ENCODE measurements around the gene ZNF521. TPM values are rescaled to one million over a fixed set of nuclear protein-coding genes. Genes with fewer than 3 reads are reported as not detected.

Gene ZNF521
- total RNA-seq, 1 donor from 2014 or later: not detected

DNA sequence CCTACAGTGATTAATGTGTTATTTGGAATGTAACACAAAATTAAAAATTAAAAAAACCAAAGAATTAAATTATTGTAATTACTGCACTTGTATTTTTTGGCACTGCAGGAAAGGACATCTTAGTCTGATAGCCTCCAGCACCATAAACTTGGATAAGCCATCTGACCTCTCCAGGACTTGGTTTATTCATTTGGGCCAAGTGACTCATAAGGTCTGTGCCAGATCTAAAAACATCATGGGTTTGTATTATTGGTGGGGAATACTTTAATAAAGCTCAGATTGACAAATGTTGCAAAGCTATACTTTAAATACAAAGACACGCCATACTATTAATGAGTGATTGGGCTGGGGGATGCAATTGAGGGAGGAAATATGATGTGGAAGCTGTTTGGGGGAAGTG lies 225.2 kb downstream of the ZNF521 start:
- H3K36me3 Mint-ChIP-seq (ENCODE audit: low read depth): no peaks in the 10 kb centered on the region
- no peak for DNase-seq (ENCODE audit: low spot score)
- H3K27ac Mint-ChIP-seq: no peak overlapping the region
- H3K9me3 Mint-ChIP-seq: no peaks in the 10 kb centered on the region
- intact Hi-C loops (cut with micrococcal nuclease): no loop called here
- H3K27me3 Mint-ChIP-seq (ENCODE audit: low read depth): no peaks in the 10 kb centered on the region
- no peaks in the 10 kb centered on the region for H3K4me1 Mint-ChIP-seq (ENCODE audit: low read depth)
- no peak overlapping the region for H3K4me3 Mint-ChIP-seq (ENCODE audit: low read depth)

DNA sequence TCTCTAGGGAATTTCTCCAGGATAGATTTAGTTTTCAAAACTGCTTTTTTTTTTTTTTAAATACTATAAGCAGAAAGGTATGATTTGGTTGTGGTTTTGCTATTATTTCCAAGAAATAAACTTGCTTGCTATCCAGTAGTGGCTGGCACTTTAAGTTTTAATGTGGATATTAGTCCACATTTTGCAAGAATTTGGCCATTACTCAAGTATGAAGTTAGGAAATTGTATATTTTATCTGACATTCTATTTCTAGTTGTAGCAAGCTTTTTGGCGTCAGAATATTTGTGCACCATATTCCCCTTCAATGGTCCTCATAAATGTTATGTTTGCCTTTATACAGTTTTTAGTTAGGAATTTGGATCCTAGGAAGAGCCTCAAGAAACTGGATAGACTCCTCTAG lies 226.3 kb downstream of the ZNF521 start:
- H3K4me1 Mint-ChIP-seq (ENCODE audit: low read depth): no peaks in the 10 kb centered on the region
- no peaks in the 10 kb centered on the region for H3K9me3 Mint-ChIP-seq
- H3K27me3 Mint-ChIP-seq (ENCODE audit: low read depth): no peaks in the 10 kb centered on the region
- intact Hi-C loops (cut with micrococcal nuclease): no loop called here
- no peak for DNase-seq (ENCODE audit: low spot score)
- H3K36me3 Mint-ChIP-seq (ENCODE audit: low read depth): no peaks in the 10 kb centered on the region
- no peak overlapping the region for H3K4me3 Mint-ChIP-seq (ENCODE audit: low read depth)
- H3K27ac Mint-ChIP-seq: no peak overlapping the region

DNA sequence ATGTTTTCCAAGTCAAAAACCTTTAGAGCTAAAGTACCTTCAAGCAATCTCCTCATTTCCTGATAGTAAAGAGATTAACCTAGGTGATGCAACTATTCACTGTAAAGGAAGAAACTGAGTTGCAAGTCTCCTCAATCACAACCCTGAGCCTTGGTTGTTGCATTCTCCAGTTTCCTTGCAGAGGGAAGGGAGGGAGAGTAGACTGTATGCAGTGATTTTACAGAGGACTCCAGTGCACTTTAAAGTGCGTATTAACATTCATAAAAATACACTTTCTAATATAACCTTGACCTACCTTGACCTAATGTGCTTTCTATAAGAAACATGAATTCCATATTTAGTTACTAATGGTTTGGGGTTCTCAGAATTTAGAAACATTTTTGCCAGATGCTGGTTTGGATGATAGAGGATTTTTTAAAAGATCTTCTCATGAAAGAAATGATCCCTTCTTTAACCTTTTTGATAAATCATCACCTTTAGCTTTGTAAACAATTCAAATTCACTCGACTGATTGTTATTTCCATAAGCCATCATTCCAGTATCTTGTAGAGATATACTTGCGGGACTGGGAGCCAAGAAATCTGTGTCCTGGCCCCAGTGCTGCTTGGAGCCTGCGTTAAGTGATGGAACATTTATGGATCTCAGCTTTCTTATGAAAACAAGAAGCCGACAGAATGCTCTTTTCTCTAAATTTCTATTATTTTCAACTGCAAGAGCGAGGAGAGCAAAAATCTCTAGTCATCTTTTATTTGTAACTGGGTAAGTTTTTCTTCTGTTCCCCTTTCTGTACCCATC lies 228.3 kb downstream of the ZNF521 start:
- intact Hi-C loops (cut with micrococcal nuclease): no loop called here
- no peaks in the 10 kb centered on the region for H3K36me3 Mint-ChIP-seq (ENCODE audit: low read depth)
- H3K27me3 Mint-ChIP-seq (ENCODE audit: low read depth): no peaks in the 10 kb centered on the region
- no peak overlapping the region for H3K27ac Mint-ChIP-seq
- DNase-seq (ENCODE audit: low spot score): no peak
- H3K4me1 Mint-ChIP-seq (ENCODE audit: low read depth): no peaks in the 10 kb centered on the region
- H3K9me3 Mint-ChIP-seq: no peaks in the 10 kb centered on the region
- H3K4me3 Mint-ChIP-seq (ENCODE audit: low read depth): no peak overlapping the region

DNA sequence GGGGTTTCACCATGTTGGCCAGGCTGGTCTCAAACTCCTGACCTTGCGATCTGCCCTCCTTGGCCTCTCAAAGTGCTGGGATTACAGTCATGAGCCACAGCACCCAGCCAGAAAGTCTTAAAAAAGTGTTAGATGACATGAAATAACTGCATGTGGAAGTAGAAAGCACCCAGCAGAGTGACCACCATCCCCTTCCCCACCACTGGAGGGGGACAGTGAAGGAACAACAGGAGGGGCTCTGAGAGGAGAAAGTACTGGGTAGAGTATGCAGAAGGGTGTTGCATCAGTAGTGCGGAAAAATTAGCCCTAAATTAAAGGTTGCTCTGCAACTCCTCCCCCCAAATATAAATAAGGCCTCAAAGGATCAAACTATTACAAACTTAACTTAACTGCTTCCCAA lies 230.5 kb downstream of the ZNF521 start:
- no peak for DNase-seq (ENCODE audit: low spot score)
- intact Hi-C loops (cut with micrococcal nuclease): no loop called here
- Mint-ChIP-seq H3K27ac (no peak overlapping the region), H3K27me3 (ENCODE audit: low read depth) (no peaks in the 10 kb centered on the region), H3K36me3 (ENCODE audit: low read depth) (no peaks in the 10 kb centered on the region), H3K4me3 (ENCODE audit: low read depth) (no peak overlapping the region), H3K9me3 (no peaks in the 10 kb centered on the region), H3K4me1 (ENCODE audit: low read depth) (no peaks in the 10 kb centered on the region)

DNA sequence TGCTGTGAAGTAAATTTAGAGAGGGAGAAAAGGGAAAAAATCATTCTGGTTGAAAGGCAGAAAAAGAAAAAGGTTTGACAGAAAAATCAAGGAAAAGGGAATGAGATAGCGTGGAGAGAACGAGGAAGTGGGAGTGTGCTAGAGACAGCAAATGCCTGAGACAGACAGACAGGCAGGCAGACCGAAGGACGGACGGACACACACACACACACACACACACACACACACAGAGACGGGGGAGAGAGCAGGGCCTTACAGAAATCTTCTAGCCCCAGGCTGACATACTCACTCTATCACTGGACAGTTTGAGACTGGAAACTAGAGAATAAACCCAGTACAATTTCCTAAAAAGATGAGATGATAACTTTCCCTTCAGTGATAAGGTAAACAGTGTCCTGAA lies 238.4 kb downstream of the ZNF521 start:
- Mint-ChIP-seq H3K4me3 (ENCODE audit: low read depth) (no peak overlapping the region), H3K4me1 (ENCODE audit: low read depth) (no peaks in the 10 kb centered on the region)

DNA sequence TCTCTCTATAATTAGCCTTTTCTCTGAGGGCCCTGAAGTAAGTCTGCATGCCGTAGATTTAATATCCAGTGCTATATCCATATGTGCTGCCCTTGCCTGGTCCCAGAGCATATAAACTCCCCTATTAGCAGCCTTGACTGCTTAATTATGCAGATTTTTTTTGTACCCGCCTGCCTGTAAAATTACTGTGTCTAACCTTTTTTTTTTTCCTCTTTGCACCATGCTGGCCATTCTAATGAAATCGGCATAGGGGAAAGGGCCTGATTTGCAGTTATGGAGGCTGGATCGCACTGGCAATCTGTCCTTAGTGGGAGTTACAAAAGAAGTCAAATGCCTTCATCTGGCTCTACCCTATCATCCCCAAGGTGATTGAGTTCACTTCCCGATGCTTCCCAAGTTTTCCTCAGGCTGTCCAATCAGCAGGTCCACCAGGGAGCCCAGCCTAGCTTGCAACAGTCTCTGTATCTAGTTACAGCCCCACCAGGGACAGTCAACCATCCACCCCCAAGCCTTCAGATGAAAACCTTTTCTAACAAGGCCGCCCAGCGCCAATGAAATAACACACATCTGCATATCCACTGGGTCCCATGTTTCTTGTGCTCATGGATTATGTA lies 239.0 kb downstream of the ZNF521 start:
- intact Hi-C loops (cut with micrococcal nuclease): no loop called here
- Mint-ChIP-seq H3K4me1 (ENCODE audit: low read depth) (no peaks in the 10 kb centered on the region), H3K4me3 (ENCODE audit: low read depth) (no peak overlapping the region), H3K9me3 (no peaks in the 10 kb centered on the region), H3K27me3 (ENCODE audit: low read depth) (no peaks in the 10 kb centered on the region), H3K36me3 (ENCODE audit: low read depth) (no peaks in the 10 kb centered on the region), H3K27ac (no peak overlapping the region)
- DNase-seq (ENCODE audit: low spot score): no peak

More for the DNA sequence above, 238.4 kb downstream of the ZNF521 start:
- no peak for DNase-seq (ENCODE audit: low spot score)
- intact Hi-C loops (cut with micrococcal nuclease): no loop called here
- no peak overlapping the region for H3K27ac Mint-ChIP-seq
- no peaks in the 10 kb centered on the region for H3K36me3 Mint-ChIP-seq (ENCODE audit: low read depth)
- no peaks in the 10 kb centered on the region for H3K27me3 Mint-ChIP-seq (ENCODE audit: low read depth)
- no peaks in the 10 kb centered on the region for H3K9me3 Mint-ChIP-seq

DNA sequence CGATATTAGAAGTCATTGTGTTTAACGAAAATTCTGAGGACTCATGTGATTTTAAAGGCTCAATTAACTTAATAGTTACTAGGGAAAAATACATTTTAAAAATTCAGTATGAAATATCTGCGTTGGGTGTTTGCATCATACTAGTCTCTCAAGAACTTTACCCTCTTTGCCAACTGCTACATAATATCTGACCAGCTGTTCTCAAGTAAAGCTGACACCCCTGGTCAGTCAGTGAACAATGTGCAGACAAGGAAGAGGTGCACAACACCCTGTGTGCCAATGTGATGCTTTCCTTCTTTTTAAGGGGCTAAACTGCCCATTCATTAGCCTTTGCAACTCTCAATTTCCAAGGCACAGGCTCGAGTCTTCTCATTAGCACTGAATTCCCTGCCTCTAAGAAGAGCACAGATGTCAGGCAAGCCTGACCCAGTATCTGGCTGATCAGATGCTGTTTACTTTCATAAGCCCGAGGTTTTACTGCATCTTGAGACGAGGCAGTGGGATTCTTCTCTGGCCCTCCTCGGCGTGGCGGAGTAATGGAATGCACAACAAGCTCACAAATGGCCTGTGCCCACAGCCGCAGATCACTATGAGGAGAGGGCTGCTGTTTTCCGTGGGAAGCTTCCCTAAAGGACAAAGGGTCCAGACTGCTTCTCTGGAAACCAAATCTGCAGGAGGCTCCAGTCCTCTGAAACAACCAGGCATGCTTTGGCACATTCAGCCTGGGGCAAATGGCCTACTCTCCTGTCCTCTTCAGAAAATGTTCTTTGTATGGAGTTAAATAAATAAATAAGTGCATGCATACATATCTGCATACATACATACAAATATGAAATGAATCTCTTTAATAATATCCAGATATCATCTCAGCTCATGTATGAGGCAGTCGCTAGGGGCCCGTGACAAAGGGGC lies 240.3 kb downstream of the ZNF521 start:
- no peak for DNase-seq (ENCODE audit: low spot score)
- H3K27me3 Mint-ChIP-seq (ENCODE audit: low read depth): no peaks in the 10 kb centered on the region
- no peak overlapping the region for H3K4me3 Mint-ChIP-seq (ENCODE audit: low read depth)
- intact Hi-C loops (cut with micrococcal nuclease): no loop called here
- H3K4me1 Mint-ChIP-seq (ENCODE audit: low read depth): no peaks in the 10 kb centered on the region
- no peak overlapping the region for H3K27ac Mint-ChIP-seq
- H3K9me3 Mint-ChIP-seq: no peaks in the 10 kb centered on the region
- H3K36me3 Mint-ChIP-seq (ENCODE audit: low read depth): no peaks in the 10 kb centered on the region

DNA sequence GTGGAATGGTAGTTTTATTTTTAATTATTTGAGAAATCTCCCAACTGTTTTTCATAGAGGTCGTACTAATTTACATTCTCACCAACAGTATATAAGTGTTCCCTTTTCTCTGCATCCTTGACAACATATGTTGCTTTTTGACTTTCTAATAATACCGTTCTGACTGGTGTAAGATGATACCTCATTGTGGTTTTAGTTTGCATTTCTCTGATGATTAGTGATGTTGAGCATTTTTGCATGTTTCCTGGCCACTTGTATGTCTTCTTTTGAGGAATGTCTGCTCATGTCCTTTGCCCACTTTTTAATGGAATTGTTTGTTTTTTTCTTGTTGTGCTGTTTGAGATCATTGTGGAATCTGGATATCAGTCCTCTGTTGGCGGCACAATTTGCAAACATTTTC lies 242.5 kb downstream of the ZNF521 start:
- intact Hi-C loops (cut with micrococcal nuclease): no loop called here
- no peaks in the 10 kb centered on the region for H3K36me3 Mint-ChIP-seq (ENCODE audit: low read depth)

DNA sequence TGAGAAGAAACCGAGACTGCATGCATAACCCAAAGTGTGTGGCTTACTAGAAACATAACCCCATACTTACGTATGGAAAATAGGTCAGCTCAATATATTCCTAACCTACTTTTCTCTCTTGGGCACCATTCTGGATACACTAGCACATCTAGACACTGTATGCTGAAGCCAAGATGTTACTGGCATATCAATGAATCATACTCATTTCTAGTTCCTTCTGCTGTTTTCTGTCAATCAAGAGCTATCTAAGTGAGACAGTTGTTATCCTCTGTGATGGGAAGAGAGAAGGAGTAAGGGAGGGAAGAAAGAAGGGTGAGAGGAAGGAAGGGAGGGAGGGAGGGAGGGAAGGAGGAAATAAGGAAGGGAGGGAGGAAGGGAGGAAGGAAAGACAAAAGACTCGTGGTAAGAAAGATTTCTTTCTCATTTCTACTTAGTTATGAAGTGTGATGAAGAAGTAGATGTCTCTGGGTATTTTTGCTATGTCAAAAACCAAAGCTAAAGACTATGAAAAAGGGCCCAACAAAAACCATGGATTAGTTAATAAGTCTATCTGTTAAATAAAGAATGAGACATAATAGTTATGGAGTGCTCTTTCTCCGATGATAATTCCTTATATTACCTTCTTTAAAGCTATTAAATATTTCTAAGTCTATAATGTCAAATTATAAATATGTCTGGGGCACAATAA lies 248.4 kb downstream of the ZNF521 start:
- H3K27me3 Mint-ChIP-seq (ENCODE audit: low read depth): no peaks in the 10 kb centered on the region

More for the DNA sequence above, 242.5 kb downstream of the ZNF521 start:
- no peaks in the 10 kb centered on the region for H3K27me3 Mint-ChIP-seq (ENCODE audit: low read depth)
- H3K27ac Mint-ChIP-seq: no peak overlapping the region
- H3K9me3 Mint-ChIP-seq: no peaks in the 10 kb centered on the region
- no peak overlapping the region for H3K4me3 Mint-ChIP-seq (ENCODE audit: low read depth)
- no peaks in the 10 kb centered on the region for H3K4me1 Mint-ChIP-seq (ENCODE audit: low read depth)
- no peak for DNase-seq (ENCODE audit: low spot score)

DNA sequence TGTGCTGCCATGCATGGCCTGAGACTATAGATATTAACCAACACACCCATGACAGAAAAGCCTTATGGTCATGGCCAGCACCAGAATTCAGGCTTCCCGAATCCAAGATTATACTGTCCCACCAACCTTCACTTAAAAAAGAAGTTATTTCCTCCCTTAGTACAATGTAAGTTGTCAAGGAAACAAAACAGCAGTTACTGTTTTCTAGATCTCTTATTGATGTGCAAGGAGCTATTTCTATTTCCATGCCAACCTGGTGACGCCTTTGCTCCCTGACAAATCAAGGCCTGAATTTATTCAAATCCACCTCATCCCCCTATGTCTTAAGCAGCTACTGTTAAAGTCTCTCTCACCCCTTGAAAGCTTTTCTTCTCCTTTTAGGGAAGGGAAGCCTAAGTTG lies 249.3 kb downstream of the ZNF521 start:
- Mint-ChIP-seq H3K27me3 (ENCODE audit: low read depth) (no peaks in the 10 kb centered on the region), H3K27ac (no peak overlapping the region), H3K4me3 (ENCODE audit: low read depth) (no peak overlapping the region), H3K36me3 (ENCODE audit: low read depth) (no peaks in the 10 kb centered on the region), H3K9me3 (no peaks in the 10 kb centered on the region), H3K4me1 (ENCODE audit: low read depth) (no peaks in the 10 kb centered on the region)
- DNase-seq (ENCODE audit: low spot score): no peak
- intact Hi-C loops (cut with micrococcal nuclease): no loop called here

More for the DNA sequence above, 248.4 kb downstream of the ZNF521 start:
- no peak for DNase-seq (ENCODE audit: low spot score)
- no peak overlapping the region for H3K27ac Mint-ChIP-seq
- no peaks in the 10 kb centered on the region for H3K9me3 Mint-ChIP-seq
- H3K4me3 Mint-ChIP-seq (ENCODE audit: low read depth): no peak overlapping the region
- H3K4me1 Mint-ChIP-seq (ENCODE audit: low read depth): no peaks in the 10 kb centered on the region
- intact Hi-C loops (cut with micrococcal nuclease): no loop called here
- no peaks in the 10 kb centered on the region for H3K36me3 Mint-ChIP-seq (ENCODE audit: low read depth)

DNA sequence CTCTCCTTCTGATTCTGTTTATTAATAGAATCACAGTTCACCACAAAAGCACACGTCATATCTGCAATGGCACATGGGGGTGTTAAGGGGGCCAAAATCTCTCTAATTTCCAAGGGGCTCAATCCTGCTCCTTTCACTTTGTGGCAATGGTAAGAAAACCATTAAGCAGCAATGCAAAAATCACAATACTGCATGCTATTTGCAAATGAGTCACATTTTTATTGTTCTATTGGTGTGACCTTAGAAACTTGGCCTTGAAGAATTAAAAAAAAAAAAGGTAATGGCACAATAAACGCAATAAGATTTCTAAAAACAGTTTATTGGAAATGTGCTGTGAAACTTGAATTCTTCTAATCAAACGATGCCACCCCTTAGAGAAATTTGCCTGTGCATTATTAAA lies 251.5 kb downstream of the ZNF521 start:
- no peak for DNase-seq (ENCODE audit: low spot score)
- intact Hi-C loops (cut with micrococcal nuclease): no loop called here
- Mint-ChIP-seq H3K27me3 (ENCODE audit: low read depth) (no peaks in the 10 kb centered on the region), H3K4me3 (ENCODE audit: low read depth) (no peak overlapping the region), H3K9me3 (no peaks in the 10 kb centered on the region), H3K27ac (no peak overlapping the region), H3K4me1 (ENCODE audit: low read depth) (no peaks in the 10 kb centered on the region), H3K36me3 (ENCODE audit: low read depth) (no peaks in the 10 kb centered on the region)

DNA sequence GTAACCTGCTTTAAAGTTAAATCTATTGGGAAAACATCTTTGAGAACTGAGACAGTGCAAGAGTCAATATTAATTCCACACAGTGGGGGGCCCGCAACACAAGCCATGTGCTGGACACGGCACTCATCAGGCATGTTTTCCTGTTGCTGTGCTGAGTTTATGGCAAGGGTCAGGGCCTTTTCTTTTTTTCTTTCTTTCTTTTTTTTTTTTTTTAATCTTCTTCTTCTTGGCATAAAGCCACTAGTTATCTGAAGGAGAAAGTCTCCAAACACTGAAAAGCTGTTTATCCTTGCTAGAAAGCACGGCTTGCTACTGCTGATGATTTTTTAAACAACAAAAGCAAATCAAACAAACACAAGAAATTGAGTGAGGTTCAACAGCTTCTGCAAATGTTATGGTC lies 252.1 kb downstream of the ZNF521 start:
- intact Hi-C loops (cut with micrococcal nuclease): no loop called here
- Mint-ChIP-seq H3K27ac (no peak overlapping the region), H3K27me3 (ENCODE audit: low read depth) (no peaks in the 10 kb centered on the region)

More for the DNA sequence above, 252.1 kb downstream of the ZNF521 start:
- no peak overlapping the region for H3K4me3 Mint-ChIP-seq (ENCODE audit: low read depth)
- H3K36me3 Mint-ChIP-seq (ENCODE audit: low read depth): no peaks in the 10 kb centered on the region
- no peaks in the 10 kb centered on the region for H3K4me1 Mint-ChIP-seq (ENCODE audit: low read depth)
- no peaks in the 10 kb centered on the region for H3K9me3 Mint-ChIP-seq
- no peak for DNase-seq (ENCODE audit: low spot score)

All from activated T-helper 2 cell treated with anti-CD3 and anti-CD28 coated beads, Interferon-gamma antibody, Interleukin-2, Interleukin-4, amounts not matched to agents 10 μg/mL and 5 μg/mL and 100 μg/mL, durations not matched to agents 14 hours and 24 hours and 36 hours (primary cell).